Muscle of arm (tissue), 14 donors: ENCODE measurements around the gene ANO7. TPM values are rescaled to one million over a fixed set of nuclear protein-coding genes. Genes with fewer than 3 reads are reported as not detected.
A peak's percentile ranks its signal among the peaks of the same experiment; 100 is the strongest.

Source experiments
- DNase-seq: peaks from one replicate; pipeline ENCODE4 v3.0.0-alpha.2; 2013
- long read RNA-seq, 11 donors: transcript quantifications; one replicate each; lab custom pipeline, GENCODE V29; 2026
- polyA plus RNA-seq, 12 donors: library from polyadenylated mRNA; unstranded; fragments of 120-200 nt; gene quantifications; one replicate each; pipeline ENCODE4 v1.2.1, GENCODE V29; 2013; ENCODE audit not compliant: insufficient read length in 12 of 12

ANO7 gene
- polyA plus RNA-seq: 10 to 100 TPM in 1 of 12 donors, 1 to 10 TPM in 5, under 1 TPM in 5, not detected in 1; 0.43 to 10.2 (median 1.1) TPM
- long read RNA-seq, donor 1: 0 reads
- long read RNA-seq, donor 2: 0 reads
- long read RNA-seq, donor 3, partial matches to known transcripts: 0 of 1 reads
- long read RNA-seq, donor 3, other reads (novel, unspliced or antisense): 0 of 1 reads
- long read RNA-seq, donor 4, partial matches to known transcripts: 0 of 1 reads
- long read RNA-seq, donor 4, other reads (novel, unspliced or antisense): 0 of 1 reads
- long read RNA-seq, donor 5, partial matches to known transcripts: 0 of 1 reads
- long read RNA-seq, donor 5, other reads (novel, unspliced or antisense): 0 of 1 reads
- long read RNA-seq, donor 6: 0 reads
- long read RNA-seq, donor 7, partial matches to known transcripts: 143 of 175 reads
- long read RNA-seq, donor 7, other reads (novel, unspliced or antisense): 32 of 175 reads
- long read RNA-seq, donor 8, partial matches to known transcripts: 718 of 723 reads
- long read RNA-seq, donor 8, other reads (novel, unspliced or antisense): 5 of 723 reads
- long read RNA-seq, donor 9: 0 reads
- long read RNA-seq, donor 10: 0 reads
- long read RNA-seq, donor 11, partial matches to known transcripts: 0 of 1 reads
- long read RNA-seq, donor 11, other reads (novel, unspliced or antisense): 0 of 1 reads

DNA sequence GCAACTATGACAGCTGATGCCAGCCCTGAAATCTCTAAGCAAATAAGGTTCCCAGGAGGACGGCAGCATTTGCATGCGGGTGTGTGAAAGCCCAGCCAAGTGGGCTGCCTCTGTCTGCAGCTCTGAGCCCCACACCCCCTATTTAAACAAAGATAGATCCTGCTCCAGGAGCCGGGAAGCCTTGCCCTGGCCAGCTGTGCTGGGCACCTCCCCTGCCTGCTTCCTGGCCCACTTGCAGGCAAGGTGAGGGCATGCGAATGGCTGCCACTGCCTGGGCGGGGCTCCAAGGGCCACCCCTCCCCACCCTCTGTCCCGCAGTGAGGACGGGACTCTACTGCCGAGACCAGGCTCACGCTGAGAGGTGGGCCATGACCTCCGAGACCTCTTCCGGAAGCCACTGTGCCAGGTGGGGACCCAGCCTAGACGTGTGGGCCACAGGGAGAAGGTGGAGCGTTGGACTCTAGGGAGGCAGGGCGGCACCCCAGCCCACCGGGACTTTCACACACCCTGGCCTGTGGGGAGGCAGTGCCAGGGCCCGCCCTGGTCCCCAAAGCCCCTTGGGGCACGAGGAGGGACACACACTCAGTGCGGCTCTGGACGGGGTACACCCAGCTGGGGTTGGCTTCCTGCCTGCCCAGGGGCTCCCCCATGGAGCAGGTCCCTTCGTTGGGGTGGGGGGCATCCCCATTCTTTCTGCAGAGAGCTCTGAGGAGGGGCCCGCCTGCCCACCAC is at the start of gene ANO7:
Gene ANO7, plus strand, starts transcription at position 317 of the 732 bp plus-strand sequence. CDS start 1,387 bp downstream, outside the sequence.
- DNase-seq: no peak

DNA sequence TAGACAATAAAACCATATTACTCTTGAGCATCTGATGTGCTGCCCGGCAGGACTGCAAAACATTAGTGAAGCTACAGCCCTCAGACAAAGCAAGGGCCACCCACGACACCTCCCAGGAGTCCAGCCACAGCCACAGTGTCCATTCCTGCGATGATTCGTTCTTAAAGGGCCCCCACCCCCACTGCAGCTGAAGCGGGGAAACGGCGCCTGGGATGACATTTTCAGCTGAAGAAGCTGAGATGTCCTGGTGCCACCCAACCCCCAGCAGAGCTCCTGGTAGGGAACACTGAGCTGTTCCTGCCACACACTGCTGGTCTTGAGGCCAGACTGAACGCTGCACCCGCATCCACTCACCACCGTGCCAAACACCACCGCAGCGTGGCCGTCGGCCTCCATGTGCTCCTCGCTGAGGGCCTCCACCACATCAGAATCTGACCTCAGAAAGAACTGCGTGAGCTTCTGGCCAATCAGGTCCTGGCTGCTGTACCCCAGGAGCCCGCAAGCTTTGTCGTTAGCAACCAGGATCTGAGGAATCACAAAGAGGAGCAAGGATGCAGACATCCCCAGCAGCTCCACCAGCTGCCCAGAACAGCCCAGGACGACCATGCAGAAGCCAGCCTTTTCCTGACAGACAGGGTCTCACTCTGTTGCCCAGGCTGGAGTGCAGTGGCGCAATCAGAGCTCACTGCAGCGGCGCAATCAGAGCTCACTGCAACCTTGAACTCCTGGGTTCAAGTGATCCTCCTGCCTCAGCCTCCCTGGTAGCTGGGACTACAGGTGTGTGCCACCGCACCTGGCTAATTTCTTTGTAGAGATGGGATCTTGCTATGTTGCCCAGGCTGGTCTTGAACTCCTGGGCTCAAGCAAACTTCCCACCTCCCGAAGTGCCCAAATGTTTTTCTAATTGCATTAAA is 48.7 kb upstream of the ANO7 start:
- DNase-seq: no peak

DNA sequence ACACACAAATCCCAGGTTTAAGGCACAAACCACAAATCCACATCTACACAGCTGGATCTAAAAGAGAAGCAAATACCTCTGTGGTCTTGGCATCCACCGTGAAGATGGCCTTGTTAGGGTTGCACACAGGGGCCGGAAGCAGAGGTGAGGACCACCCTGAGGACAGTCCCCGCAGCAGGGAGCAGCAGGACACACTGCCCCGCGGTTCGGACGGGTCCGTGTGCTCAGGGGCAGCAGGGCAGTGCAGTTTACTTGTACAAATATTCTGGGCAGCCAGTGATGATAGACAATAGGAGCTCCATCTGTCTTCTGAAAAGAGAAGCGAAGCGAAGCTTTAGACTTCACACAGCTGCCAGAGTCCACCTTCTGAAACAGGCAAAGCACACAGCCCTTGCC is 48.0 kb upstream of the ANO7 start:
- DNase-seq: no peak

DNA sequence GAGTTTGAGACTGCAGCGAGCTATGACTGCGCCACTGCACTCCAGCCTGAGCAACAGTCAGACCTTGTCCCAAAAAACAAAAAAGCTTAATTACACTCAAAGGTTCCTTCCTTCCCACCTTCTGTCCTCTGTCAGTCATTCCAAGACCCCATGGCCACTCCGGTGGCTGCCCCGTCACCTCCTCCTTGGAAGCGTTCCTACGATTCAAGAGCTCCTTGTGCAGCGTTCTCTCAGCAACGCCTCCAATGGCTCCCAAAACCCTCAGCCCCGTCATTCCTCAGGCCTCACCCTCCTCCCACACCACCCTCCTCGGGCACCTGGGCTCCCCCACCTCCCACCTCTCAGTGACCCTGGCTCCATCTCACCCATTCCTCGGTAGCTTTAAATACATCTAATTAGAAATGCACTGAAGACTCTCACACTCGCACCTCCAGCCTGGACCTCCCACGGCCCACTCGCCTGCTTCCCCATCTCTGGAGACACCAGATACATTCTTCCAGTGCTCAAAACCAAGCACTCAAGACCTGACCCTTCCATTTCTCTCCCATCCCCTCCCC is 47.2 kb upstream of the ANO7 start:
- DNase-seq: no peak

DNA sequence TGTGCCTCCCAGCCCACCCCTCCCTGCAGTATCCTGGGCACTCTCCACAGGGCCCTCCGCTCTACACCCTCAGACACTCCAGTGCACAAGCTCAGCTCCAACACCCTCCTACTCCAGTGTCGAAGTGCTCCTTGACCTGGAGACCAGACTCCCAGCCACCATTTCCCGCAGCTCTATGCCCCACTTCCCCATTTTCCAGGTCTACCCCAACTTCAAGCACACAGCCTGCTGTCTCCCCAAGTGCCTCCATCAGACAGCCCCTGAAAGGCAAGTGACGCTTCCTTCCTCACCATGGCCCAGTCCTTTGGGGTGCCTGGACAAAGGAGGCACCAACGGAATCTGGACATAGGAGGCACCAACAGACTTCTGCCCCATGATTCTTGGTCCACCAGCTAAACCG is 46.4 kb upstream of the ANO7 start:
- no peak for DNase-seq

GRCh38 chr2:241142593-241142992 is 45.9 kb upstream of the ANO7 start:
- DNase-seq: no peak

DNA sequence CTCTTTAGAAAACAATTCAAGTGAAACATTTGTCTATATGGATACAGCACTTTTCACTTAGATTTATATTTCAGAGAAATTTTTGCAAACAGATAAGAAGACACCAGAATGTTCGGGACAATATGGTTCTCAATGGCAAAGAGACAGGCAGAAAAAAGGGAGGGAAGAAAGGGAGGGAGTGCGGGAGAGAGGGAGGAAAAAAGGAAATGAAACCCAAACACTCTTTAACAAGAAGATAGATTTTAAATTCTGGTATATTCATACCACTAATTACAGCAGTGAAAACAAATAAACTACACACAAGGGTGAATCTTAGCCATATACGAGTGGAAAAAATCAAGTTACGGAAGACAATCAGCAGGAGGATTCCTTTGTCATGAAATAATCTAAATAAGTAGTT is 42.2 kb upstream of the ANO7 start:
- no peak for DNase-seq

DNA sequence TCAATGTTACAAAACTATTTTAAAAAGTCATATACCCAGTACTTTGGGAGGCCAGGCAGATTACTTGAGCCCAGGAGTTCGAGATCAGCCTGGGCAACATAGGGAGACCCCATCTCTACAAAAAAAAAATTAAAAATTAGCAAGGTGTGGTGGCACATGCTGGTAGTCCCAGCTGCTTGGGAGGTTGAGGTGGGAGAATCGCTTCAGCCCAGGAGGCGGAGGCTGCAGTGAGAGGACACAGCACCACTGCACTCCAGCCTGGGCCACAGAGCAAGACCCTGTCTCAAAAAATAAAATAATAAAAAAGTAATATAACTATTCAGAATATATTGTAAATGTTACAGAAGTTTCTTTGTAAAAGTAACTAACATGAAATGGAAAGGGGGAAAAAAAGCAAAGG is 41.1 kb upstream of the ANO7 start:
- no peak for DNase-seq

DNA sequence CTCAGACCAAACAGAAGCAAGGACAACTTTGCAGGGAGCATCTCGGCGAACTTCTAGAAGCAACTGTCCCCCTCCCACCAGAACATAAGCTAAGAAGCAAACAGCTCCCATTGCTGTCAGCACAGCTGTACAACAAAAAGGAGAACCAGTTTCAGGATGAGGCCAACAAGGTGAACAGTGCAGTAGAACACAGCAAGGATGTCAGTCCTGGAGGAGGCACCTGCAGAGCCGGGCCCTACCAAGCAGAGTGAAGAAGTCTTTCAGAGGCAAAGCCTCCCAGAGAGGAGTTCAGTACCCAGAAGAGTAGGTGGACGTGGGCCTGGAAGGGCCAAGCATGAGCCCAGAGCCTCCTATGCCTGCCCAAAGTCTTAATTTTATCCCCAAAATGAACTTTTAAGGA is 40.2 kb upstream of the ANO7 start:
- no peak for DNase-seq

DNA sequence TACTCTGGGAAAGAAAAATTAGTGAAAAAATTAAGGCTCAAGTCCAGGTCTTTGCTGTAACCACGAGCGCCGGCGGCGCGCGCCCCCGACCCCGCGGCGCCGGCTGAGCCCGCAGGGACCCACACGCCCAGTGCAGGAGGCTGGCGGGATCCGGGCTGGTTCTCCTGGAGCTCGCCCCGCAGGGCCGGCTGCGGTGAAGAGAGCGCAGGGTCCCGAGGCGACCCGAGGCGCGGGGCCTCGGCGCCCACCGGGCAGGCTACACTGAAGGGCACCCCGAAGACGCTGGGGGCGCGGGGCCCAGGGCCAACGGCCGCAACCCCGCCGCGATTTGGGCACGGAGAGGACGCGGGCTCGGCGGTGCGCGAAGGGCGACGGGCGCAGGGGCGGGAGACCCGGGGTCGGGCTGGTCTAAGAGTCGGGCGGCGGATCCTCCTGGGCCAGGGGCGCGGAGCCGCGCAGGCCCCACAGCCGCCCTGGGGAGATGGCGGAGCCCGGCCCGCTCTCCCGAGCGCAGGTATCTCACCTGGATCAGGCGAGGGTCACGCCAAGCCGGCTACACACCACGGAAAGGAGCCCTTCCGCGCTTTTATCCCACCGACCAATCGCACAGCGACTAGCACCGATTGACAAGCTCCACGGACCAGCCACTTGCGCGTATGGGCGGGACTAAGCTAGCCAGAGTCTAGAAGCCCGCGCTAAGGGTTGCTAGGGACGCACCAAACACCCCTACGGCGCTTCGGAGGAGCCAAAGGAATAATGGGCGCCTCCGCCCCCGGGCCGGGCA is 39.4 kb upstream of the ANO7 start, which contains the start of gene PASK:
Gene PASK, minus strand, starts transcription at position 582 of the 784 bp plus-strand sequence. CDS start 6,440 bp downstream, outside the sequence.
- peak; percentile 91 for DNase-seq

GRCh38 chr2:241149675-241149924 is 38.9 kb upstream of the ANO7 start:
- DNase-seq: no peak

DNA sequence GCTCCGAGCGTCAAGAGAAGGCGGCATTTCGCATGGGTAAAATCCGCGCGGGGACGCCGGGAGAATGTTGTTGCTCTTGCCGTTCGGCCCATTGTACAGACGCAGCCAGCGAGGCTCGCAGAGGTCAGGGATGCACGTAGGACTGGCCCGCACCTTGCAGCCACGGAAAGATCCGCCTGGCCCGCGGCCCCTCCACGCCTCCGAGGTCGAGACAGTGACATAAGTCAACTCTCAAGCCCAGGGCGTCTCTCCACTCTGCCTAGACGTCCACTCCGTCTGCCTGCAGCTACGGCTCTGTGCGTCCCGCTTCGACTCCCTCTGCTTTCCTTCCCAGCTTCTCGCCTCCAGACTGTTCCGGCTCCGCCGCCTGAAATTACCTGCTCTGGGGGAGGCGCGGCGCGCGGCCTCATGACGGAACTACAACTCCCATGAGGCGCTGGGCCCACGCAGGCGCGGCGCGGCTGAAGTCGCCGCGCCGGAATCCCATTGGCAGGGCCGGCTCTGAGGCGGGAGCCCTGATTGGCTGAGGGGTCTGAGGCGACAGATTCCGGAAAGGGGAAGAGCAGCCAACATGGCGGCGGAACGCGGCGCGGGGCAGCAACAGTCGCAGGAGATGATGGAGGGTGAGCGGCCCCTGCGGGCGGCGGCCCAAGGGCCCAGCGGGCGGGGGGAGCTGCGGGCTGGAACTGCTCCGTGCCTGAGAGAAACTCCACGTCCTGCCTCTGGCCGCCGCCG is 38.4 kb upstream of the ANO7 start, which contains the start of gene PPP1R7:
Gene PPP1R7, plus strand, starts transcription at position 543 of the 735 bp plus-strand sequence. Its CDS starts 29 bp downstream, at position 572.
- peak; percentile 94 for DNase-seq

DNA sequence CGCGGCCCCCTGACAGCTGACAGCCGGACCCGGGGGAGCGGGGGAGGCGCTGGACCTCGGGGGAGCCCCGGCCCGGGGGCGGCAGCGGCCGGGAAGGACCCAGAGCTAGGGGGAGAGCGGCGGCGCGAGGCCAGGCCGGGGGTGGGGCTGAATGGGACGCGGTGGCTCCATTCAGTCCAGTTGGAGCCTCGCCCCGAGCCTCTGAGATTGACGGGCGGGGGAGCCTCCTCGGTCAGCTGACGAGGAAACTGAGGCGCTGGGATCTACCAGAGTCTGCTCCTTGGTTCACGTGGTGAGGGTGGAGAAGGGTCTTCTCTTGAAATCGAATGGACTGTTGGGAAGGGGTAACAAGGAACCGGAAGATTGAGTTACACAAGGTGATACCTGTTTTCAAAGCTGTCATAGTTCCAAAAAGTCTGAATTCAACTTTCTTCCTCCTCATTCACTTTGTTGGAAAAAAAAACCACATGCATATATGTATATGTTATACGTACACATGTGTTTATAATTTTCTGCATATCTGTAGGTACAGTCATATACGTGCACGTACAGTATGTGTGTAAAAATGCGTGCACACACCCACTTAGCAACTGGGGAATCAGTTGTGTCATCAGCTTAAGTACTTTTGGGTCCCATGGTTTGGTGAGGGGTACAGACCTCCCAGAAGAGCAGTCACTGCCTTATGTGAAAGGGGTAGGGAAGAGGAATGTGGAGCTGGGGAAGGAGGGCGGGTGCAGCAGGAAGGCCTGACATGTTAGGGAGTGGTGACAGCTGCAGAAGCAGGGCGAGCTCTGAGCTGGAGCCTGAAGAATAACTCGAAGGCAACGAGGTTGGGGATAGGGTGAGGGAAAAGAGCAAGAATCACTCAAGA is 37.6 kb upstream of the ANO7 start:
- DNase-seq: peak; percentile 23

DNA sequence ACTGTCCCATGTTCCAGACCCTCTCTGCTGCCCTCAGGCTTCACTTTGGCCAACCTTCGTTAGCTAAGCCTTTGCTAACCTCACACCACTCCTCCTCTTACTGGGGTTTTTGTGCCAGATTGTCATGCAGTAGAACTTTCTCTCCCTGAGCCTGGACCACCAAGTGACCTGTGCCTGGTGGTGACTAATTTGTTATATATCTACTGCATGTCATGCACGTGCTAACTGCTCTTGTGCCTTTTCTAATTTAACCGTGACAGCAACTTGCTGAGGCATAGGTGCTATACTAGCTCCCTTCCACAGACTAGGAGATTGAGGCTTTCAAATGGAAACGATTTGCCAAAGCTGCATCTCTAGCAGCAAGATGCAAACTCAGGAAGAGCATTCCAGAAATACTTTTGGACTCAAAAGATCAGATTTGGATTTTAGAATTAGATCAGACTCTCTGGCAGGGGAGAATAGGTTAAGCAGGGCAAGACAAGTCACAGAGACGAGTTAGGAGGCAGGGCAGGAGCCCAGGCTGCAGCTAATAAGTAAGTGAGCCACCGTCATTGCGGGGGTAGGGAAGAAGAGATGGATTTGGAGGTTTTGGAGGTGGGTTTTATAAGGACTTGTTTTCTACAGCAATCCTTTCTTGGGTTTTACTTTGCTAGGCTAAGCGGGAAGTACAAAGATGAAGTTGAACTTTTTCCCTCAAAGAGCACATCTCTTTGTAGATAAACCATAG is 36.4 kb upstream of the ANO7 start:
- no peak for DNase-seq

- no peak for DNase-seq
These were observed 34.9 kb upstream of the ANO7 start for GRCh38 chr2:241153616-241154015.

GRCh38 chr2:241154915-241155314 is 33.6 kb upstream of the ANO7 start:
- DNase-seq: no peak

GRCh38 chr2:241155936-241156335 is 32.5 kb upstream of the ANO7 start:
- DNase-seq: no peak

DNA sequence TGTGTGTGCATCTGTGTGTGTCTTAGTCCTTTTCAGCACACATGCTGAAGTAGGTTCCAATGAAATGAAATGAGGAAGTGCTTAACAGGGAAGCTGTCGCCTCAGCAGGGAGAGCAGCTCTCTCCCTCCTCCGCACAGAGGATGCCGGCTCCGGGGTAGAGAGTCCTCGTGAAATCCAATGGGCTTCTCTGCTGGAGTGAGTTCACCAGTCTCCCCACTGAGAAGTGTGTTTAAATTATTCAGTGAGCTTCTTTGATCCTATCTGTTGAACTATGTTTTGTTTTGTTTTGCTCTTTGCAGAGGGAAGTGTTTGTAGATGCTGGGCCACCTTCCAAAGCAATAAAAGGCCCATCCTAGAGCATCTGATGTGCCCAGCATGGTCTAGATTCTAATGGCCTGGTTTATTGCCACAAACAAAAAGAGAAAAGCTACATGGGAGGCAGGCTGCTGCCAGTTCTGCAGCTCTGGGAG is 31.5 kb upstream of the ANO7 start:
- DNase-seq: no peak
